Measurements from ENCODE around the gene SCN10A. TPM values are rescaled to one million over a fixed set of nuclear protein-coding genes. Genes with fewer than 3 reads are reported as not detected.
A peak's percentile ranks its signal among the peaks of the same experiment; 100 is the strongest.

The SCN10A gene
- total and polyA plus RNA-seq, 2 of the 13 experiments (the other 11 are each of a cell fraction or from before 2014, with no cell fraction given) = not detected

DNA sequence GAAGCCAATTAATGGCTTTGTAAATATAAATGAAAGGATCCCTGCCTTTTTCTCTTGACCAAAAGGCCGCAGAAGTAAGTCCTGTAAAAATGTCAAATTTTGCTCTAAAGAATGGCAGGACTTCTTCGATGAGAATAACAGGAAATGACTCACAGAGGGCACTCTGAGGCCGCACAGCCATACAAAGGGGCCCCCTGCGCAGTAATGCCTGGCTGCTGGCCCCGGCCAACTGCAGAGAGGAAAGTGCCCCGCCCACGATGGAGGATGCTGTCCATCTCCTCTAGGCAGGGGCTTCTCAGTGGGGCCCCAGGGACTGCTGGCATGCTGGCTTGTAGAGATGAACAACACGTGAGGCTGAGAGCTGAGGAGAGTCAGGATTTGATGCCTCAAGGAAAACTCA is 18.1 kb upstream of the SCN10A start (continued):
- peak; percentile 89 for TF ChIP-seq SP5 (CRISPR knock-in tag; IDR thresholded peaks at IDR 0.05; ENCODE audit: borderline replicate concordance, low read depth)
- peak; percentile 91 for TF ChIP-seq FOSL2 (CRISPR knock-in tag; IDR thresholded peaks at IDR 0.05)
- TF ChIP-seq EP300 (IDR thresholded peaks at IDR 0.05; ENCODE audit: low read depth in 2 of 2, low read length in 2 of 2) = peak in 1 of 2 experiments; percentile 13; a peak in 1 of 4 replicates
- no peak for TF ChIP-seq EP300 (CRISPR knock-in tag; IDR thresholded peaks at IDR 0.05; ENCODE audit: borderline replicate concordance)
- TF ChIP-seq, protein P1, sequence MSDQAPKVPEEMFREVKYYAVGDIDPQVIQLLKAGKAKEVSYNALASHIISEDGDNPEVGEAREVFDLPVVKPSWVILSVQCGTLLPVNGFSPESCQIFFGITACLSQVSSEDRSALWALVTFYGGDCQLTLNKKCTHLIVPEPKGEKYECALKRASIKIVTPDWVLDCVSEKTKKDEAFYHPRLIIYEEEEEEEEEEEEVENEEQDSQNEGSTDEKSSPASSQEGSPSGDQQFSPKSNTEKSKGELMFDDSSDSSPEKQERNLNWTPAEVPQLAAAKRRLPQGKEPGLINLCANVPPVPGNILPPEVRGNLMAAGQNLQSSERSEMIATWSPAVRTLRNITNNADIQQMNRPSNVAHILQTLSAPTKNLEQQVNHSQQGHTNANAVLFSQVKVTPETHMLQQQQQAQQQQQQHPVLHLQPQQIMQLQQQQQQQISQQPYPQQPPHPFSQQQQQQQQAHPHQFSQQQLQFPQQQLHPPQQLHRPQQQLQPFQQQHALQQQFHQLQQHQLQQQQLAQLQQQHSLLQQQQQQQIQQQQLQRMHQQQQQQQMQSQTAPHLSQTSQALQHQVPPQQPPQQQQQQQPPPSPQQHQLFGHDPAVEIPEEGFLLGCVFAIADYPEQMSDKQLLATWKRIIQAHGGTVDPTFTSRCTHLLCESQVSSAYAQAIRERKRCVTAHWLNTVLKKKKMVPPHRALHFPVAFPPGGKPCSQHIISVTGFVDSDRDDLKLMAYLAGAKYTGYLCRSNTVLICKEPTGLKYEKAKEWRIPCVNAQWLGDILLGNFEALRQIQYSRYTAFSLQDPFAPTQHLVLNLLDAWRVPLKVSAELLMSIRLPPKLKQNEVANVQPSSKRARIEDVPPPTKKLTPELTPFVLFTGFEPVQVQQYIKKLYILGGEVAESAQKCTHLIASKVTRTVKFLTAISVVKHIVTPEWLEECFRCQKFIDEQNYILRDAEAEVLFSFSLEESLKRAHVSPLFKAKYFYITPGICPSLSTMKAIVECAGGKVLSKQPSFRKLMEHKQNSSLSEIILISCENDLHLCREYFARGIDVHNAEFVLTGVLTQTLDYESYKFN (CRISPR knock-in tag; conservative IDR thresholded peaks at IDR 0.05) = 0 out of 2 replicates have a peak, but pooled peaks have one; percentile 38
- peak; percentile 41; the same call in 1 of the 2 replicates for TF ChIP-seq SOX5 (CRISPR knock-in tag; IDR thresholded peaks at IDR 0.05; ENCODE audit: borderline replicate concordance)
- TF ChIP-seq PLRG1 (conservative IDR thresholded peaks at IDR 0.05) = no peak
- TF ChIP-seq, protein P2, sequence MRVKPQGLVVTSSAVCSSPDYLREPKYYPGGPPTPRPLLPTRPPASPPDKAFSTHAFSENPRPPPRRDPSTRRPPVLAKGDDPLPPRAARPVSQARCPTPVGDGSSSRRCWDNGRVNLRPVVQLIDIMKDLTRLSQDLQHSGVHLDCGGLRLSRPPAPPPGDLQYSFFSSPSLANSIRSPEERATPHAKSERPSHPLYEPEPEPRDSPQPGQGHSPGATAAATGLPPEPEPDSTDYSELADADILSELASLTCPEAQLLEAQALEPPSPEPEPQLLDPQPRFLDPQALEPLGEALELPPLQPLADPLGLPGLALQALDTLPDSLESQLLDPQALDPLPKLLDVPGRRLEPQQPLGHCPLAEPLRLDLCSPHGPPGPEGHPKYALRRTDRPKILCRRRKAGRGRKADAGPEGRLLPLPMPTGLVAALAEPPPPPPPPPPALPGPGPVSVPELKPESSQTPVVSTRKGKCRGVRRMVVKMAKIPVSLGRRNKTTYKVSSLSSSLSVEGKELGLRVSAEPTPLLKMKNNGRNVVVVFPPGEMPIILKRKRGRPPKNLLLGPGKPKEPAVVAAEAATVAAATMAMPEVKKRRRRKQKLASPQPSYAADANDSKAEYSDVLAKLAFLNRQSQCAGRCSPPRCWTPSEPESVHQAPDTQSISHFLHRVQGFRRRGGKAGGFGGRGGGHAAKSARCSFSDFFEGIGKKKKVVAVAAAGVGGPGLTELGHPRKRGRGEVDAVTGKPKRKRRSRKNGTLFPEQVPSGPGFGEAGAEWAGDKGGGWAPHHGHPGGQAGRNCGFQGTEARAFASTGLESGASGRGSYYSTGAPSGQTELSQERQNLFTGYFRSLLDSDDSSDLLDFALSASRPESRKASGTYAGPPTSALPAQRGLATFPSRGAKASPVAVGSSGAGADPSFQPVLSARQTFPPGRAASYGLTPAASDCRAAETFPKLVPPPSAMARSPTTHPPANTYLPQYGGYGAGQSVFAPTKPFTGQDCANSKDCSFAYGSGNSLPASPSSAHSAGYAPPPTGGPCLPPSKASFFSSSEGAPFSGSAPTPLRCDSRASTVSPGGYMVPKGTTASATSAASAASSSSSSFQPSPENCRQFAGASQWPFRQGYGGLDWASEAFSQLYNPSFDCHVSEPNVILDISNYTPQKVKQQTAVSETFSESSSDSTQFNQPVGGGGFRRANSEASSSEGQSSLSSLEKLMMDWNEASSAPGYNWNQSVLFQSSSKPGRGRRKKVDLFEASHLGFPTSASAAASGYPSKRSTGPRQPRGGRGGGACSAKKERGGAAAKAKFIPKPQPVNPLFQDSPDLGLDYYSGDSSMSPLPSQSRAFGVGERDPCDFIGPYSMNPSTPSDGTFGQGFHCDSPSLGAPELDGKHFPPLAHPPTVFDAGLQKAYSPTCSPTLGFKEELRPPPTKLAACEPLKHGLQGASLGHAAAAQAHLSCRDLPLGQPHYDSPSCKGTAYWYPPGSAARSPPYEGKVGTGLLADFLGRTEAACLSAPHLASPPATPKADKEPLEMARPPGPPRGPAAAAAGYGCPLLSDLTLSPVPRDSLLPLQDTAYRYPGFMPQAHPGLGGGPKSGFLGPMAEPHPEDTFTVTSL (CRISPR knock-in tag; IDR thresholded peaks at IDR 0.05; ENCODE audit: borderline replicate concordance) = peak; percentile 40; the same call in 1 of the 2 replicates
- TF ChIP-seq GABPA (IDR thresholded peaks at IDR 0.05; ENCODE audit: low read depth, low read length) = no peak
- TF ChIP-seq GABPA (CRISPR knock-in tag; IDR thresholded peaks at IDR 0.05; ENCODE audit: low read depth) = peak; percentile 73
- TF ChIP-seq GABPB1 (CRISPR knock-in tag; IDR thresholded peaks at IDR 0.05) = peak; percentile 73
- no peak for TF ChIP-seq BORCS8-MEF2B (CRISPR knock-in tag; IDR thresholded peaks at IDR 0.05)
- TF ChIP-seq ELF3 (CRISPR knock-in tag; IDR thresholded peaks at IDR 0.05) = peak; percentile 35; the same call in 1 of the 2 replicates
- 0 out of 2 replicates have a peak, but pooled peaks have one; percentile 41 for TF ChIP-seq FOSL1 (CRISPR knock-in tag; IDR thresholded peaks at IDR 0.05; ENCODE audit: borderline replicate concordance)
- TF ChIP-seq, protein P3, sequence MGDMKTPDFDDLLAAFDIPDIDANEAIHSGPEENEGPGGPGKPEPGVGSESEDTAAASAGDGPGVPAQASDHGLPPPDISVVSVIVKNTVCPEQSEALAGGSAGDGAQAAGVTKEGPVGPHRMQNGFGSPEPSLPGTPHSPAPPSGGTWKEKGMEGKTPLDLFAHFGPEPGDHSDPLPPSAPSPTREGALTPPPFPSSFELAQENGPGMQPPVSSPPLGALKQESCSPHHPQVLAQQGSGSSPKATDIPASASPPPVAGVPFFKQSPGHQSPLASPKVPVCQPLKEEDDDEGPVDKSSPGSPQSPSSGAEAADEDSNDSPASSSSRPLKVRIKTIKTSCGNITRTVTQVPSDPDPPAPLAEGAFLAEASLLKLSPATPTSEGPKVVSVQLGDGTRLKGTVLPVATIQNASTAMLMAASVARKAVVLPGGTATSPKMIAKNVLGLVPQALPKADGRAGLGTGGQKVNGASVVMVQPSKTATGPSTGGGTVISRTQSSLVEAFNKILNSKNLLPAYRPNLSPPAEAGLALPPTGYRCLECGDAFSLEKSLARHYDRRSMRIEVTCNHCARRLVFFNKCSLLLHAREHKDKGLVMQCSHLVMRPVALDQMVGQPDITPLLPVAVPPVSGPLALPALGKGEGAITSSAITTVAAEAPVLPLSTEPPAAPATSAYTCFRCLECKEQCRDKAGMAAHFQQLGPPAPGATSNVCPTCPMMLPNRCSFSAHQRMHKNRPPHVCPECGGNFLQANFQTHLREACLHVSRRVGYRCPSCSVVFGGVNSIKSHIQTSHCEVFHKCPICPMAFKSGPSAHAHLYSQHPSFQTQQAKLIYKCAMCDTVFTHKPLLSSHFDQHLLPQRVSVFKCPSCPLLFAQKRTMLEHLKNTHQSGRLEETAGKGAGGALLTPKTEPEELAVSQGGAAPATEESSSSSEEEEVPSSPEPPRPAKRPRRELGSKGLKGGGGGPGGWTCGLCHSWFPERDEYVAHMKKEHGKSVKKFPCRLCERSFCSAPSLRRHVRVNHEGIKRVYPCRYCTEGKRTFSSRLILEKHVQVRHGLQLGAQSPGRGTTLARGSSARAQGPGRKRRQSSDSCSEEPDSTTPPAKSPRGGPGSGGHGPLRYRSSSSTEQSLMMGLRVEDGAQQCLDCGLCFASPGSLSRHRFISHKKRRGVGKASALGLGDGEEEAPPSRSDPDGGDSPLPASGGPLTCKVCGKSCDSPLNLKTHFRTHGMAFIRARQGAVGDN (CRISPR knock-in tag; IDR thresholded peaks at IDR 0.05) = peak; percentile 39
- TF ChIP-seq ZNF354B (CRISPR knock-in tag; IDR thresholded peaks at IDR 0.05) = no peak

Data from HepG2 (cell line).